Forelimb muscle (tissue), 1 donor: ENCODE data around the gene NPAT. TPM values are rescaled to one million over a fixed set of nuclear protein-coding genes. Genes with fewer than 3 reads are reported as not detected.
"Not testable (repeated sequence)": the region's sequence is repeated elsewhere in the genome, so short reads cannot be mapped to it uniquely, and the experiment has no call there.

Experiments
- DNase-seq: peaks from one replicate; pipeline ENCODE4 v3.0.0-alpha.2; 2013; ENCODE audit warnings: low read depth
- polyA plus RNA-seq: library from polyadenylated mRNA; unstranded; fragments of 120-200 nt; gene quantifications from one replicate; pipeline ENCODE4 v1.2.1, GENCODE V29; 2013; ENCODE audit not compliant: insufficient read length

NPAT gene
- polyA plus RNA-seq, 1 donor: 7.7 TPM

DNA sequence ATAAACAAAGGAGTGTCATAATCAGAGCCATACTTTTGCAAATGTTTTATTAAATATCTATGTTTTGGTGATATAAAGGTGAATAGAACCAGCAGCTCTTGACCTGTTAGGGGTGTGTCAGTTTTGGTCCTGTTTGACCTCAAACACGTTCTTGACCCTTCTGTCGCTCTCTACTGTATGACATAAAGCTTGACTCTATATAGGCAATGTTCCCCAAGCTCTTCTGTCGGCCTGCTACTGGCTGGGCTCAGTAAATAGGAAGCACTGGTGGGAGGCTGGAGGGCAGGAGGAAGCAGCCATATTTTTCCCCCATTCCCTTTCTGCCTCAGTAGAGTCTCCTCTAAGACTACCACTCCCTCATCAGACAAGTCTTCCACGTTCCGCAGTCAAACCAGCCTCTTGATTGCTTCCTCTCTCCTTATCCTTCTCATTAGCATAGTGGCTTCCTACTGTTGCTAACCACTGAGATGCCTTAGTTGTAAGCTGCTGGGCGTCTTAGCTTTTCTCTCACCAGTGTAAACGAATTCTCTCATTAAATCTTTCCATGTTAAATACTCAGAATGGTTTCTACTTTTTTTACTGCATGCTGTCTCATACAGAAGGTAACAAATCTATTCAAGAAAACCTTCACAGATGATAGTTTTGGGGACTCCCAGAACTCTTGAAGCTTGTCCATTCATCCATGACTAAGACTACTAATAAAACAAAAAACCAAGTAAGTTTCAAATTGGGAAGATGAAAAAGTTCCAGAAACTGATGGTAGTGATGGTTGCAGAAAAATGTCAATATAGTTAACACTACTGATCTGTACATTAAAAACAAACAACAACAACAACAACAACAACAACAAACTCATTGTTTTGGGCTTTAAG lies 3.3 kb downstream of the NPAT start:
- no peak for DNase-seq

DNA sequence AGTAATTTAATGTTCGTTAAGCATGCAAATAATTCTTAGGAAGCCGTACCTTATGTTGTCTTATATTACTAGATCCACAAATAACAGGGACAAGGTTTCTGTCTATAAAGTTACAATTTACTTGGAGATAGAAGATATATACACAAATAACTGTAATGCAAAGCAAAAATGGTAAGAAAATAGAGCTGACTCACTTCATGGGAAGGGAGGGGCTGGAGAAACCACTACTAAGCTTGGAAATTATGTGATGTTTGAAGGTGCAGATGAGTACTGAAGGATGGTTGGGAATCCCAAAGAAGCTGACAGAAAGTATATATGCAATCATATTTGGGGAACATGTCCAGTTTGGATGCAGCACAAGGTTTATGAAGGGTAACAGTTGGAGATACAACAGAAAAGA lies 4.0 kb downstream of the NPAT start:
- no peak for DNase-seq

DNA sequence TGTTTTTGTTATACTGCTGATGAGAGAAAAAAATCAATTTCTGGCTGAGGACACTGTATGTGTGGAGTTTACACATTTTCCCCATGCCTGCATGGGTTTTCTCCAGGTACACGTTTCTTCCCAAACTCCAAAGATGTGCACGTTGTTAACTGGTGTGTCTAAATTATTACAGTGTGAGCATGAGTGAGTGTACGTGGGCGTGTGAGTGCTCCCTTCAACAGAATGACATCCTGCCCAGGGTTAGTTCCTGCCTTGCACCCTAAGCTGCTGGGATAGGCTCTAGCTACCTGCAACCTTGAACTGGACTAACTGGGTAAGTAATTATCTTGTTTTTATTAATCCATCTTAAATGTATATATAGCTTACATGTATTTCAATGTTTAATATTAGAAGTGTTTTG lies 5.5 kb downstream of the NPAT start:
- no peak for DNase-seq

DNA sequence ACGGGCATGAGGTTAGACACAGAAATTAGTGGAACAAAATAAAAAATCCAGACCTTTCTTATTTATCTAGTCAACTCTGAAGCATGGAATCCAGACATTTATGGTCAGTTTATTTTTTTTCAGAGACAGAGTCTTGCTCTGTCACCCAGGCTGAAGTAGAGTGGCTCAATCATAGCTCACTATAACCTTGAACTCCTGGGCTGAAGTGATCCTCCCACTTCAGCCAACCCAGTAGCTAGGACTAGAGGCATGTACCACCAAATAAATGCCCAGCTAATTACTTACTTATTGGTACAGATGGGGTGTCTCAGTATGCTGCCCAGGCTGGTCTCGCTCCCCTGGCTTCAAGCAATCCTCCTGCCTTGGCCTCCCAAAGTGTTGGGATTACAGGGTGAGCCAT lies 8.7 kb downstream of the NPAT start:
- no peak for DNase-seq

DNA sequence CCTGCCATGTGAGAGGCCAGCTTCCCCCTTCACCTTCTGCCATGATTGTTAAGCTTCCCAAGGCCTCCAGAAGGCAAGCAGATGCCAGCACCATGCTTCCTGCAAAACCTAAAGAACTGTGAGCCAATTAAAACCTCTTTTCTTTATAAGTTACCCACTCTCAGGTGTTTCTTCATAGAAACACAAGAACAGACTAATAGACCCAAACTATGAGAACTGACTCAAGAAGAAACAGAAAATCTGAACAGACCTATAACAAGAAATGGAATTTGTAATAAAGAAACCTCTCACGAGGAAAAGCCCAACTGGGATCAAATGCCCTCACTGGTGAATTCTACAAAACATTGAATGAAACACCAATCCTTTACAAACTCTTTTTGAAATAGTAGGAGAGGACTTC lies 12.0 kb downstream of the NPAT start:
- DNase-seq: no peak

DNA sequence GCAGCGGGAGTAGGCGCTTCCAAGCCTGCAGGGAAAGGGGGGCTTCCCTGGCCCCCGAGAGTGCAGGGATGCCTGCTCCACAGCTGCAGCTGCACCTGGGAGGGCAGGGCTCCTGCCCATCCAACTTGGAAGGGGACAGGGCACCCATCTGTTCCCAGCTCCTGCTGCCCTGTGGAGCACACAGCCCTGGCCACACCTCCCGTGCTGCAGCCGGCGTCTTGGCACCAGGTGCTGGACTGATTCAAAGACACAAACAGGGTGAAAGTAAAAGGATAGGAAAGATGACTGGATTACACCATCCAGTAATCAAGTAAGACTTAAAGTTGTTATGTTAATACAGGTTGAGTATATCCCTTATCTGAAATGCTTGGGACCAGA lies 14.8 kb downstream of the NPAT start:
- DNase-seq: no peak

DNA sequence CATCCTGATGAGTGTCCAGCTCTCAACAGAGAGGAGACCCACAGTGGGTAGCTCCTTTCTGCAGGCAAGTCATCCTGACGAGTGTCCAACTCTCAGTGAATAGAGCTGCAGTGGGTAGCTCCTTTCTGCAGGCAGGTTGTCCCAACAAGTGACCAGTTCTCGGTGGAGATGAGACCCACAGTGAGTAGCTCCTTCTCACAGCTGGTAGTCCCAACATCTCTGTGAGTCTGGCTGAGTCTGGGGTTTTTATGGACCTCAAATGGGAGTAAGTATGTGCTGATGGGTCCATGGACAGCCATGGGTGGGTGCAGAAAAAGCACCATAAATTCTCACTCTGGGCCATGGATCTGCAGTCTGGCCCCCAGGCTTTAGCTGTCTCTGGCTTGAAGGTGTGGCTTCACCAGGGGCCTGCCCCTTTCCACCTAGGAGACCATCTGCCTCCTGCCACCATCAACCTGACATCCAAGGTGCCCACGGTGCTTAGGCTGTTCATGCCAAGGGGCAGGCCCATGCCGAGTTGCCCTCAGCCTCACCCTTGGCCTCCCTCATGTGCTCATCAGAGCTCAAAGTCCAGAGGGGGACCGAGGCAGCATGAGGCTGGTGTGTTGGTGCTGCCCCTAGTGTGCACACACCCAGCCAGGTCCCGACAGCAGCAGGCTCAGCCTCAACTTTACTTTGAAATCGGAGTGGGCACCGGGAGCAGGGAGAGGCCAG lies 15.3 kb downstream of the NPAT start:
- no peak for DNase-seq

DNA sequence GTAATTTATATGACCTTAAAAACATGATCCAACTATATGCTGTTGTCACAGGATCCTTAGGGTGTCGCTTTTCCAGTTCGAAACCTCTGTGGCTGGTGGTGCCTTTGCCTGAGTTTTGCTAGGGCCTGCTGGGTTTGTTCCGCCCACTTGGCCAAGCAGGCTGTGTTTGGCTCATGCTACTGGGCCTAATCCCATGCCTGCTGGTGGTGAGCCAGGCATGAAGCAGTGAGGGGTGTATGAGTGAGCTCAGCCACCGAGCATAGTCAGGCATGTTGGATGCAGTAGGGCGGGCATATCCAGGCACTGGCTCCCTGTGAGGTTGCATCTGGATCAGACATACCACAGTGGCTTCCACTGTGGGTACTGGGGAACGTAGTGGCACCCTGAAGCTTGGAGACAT lies 16.3 kb downstream of the NPAT start:
- DNase-seq: no peak

DNA sequence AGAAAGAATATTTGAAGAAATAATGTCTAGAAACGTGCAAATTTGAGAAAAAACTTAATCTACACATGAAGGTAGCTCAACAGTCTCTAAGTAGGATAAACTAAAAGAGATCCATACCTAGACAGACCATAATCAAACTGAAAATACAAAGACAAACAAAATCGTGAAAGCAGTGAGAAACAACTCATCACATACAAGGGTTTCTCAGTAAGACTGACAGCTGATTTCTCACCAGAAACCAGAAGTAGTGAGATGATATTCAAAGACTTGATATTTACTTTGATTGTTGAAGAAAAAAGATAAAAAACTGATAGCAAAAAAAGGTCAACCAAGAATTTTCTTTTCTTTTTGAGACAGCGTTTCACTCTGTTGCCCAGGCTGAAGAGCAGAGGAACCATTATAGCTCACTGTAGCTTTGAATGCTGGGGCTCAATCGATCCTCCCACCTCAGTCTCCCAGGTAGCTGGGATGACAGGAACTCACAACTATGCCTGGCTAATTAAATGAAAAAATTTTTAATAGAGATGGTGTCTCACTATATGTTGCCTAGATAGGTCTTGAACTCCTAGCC lies 17.4 kb downstream of the NPAT start:
- DNase-seq: no peak

DNA sequence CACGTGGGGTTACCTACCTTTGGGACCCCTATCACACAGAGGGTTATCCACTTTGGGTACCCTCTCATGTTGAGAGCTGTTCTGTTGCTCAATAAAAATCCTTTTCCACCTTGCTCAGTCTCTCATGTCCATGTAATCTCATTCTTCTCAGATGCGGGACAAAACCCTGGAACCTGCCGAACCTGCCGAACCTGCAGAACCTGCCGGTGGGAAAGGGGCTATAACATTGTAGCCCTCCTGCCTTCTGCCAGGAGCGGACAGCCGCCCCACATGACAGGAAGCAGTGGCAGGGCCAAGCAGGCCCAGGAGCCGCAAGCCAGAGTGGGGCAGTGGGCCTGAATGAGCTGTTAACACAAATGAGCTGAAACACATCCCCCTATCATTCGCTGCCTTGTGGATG lies 18.1 kb downstream of the NPAT start:
- DNase-seq: no peak

DNA sequence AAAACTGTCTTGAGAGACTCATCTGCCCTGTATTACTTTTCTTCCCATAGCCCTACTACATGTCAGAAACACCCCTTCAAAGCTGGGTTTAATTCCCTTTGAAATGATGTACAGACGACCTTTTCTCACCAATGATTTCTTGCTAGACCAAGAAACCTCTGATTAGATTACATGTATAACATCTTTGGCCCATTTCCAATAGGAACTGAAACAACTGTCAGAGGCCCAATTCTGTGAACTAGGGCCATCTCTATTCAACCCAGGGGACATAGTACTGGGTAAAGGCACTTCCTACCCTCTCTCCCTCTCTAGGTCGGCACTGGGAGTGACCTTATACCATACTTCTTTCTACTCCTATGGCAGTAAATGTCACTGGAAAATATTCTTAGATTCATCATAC lies 19.4 kb downstream of the NPAT start:
- DNase-seq: no peak

DNA sequence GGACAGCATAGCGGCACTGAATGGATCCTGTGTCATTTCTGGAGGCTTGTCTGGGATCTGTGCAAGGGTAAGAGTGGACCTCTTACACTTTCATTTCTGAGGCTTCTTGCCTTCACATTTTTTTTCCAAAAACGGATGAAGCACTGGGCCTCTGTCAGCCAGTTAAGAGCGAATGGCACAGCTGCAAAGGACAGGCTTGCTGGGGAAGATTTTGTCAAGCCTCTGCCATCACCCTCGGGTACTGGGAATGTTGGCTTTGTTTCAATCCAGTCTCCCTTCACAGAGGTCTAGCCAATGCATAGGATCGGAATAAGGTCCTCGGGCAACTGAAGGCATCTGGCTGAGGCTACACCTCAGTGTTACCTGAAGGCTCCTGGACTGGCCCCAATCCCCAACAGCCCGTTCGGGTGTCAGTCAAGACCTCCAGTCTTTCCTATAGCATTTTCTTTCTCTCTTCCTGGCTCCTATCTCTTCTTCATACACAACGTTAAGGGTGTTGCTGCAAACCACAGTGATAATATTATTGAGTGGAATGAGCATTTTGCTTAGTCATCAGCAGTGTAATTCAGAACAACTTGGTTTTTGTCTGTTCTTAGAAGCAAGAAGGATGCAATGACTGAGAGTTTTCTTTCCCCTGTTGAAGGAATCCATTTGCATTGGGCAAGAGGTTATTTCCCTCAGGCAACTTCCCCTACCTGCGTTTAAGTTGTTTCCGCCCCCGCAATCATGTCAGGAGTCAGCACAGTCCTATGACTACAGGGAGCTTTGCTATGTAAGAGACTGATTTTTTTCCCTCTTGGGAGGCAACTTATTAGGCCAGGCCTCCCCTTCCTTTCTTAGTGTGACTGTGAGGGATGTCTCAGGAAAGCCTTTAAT lies 22.8 kb downstream of the NPAT start:
- DNase-seq: no peak

DNA sequence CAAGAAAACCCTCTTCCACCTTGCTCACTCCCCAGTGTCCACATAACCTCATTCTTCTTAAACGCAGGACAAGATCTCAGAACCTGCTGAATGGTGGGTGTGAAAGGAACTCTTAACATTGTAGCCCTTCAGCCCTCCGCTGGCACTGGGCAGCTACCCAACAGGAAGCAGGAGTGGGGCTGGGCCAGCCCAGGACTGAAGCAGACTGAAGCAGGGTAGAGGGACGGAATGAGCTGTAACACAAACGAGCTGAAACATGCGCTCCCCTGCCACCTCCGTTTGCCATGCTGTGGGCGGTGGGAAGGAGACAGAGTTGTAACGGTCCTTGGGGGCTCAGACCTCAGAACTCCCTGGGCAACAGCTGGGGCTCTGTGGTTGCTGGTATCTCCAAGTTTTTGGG lies 23.6 kb downstream of the NPAT start:
- no peak for DNase-seq

DNA sequence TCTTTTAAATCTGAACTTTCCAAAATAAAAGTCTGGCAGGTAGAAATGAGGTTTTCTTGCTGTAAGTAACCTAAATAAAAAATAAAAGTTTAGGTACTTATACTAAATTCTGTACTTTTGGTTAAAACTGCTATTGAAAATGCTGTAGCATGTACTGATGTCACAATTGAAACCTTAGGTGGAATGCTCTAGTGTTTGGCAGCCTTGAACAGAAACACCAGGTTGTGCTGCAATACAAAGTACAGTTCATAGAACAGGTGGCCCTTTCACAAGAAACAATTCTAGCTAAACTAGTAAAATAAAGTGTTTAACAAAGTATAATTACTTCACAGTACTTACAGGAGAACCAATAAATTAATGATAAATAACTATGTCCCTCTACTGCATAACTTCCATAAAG lies 25.1 kb downstream of the NPAT start:
- no peak for DNase-seq

DNA sequence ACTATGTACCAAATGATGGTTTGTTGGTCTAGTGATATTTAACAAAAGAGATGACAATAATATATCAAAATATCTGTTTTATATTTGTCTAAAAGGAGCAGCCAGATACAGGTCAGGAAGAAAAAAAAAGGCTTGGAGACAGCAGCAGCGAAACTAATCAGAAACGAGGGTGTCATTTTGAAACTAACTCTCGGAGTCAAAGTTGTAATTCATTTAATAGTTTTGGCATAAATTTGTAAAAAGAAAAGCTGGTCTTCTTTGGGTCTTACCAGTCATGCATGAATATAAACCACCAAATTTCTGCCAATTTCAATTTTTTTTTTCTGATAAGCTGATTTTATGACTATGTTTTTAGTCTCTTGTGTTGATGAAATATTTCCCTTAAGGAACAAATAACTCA lies 25.5 kb downstream of the NPAT start:
- no peak for DNase-seq

DNA sequence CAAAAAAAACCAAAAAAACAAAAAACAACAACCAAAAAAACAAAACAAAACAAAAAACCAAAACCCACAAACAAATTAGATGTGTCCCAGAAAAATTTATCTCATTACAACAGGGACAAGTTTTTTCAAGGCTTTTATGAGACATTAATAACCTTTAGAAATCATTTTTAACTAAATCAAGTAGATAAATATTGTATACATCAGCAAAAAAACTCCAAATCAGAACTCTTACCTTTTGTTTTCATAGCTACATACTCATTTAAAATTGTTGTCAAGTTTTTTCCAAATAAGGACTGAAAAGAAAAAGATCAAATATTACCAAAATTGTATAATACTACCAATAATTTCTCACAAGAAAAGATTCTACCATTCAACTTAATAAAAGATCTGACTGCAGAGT lies 28.7 kb downstream of the NPAT start:
- DNase-seq: no peak

DNA sequence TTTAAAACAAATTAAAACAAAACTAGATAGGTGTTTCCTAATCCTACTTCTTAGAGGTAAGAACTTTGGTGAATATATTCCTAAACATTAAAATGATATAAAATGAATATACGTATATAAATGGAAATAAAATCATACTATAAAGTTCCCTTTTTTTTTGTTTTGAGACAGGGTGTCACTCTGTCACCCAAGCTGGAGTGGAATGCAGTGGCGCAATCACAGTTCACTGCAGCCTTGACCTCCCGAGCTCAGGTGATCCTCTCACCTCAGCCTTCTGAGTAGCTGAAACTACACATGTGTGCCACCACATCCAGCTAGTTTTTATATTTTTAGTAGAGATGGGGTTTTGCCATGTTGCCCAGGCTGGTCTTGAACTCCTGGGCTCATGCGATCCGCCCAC lies 44.9 kb downstream of the NPAT start:
- no peak for DNase-seq

DNA sequence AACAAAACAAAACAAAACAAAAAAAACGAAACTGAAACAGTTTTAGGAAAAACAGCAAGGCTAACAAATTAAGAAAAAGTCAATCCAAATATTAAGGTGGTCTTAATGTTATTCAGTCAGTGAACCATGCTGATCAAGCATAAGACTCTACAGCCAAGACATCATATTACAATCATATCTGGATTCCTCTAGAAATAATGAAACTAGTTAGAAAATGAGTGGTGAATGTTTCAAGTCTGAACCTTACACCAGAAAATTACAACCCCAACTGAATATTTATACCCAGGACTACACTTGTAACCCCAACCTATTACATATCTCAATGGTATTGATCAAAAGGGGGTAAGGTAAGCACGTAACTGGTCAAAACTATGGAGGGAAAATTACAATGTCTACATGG lies 52.3 kb downstream of the NPAT start:
- no peak for DNase-seq

DNA sequence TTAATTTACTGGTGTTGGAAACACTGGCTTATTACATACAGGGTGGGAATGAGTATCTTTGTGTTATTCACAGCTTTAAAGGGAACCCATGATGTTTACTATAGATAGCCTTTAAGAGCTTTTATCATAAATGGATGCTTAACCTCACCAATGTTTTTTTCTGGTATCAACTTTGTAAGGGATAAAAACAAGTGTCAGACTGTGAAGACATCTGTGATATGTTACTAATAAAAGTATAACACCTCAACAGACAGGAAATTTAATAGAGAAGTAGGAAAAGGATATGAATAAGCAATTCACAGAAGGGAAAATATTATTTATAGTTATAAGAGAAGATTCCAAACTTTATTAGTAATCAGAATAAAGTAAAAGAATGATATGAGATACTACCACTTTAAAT lies 54.8 kb downstream of the NPAT start:
- DNase-seq: no peak

DNA sequence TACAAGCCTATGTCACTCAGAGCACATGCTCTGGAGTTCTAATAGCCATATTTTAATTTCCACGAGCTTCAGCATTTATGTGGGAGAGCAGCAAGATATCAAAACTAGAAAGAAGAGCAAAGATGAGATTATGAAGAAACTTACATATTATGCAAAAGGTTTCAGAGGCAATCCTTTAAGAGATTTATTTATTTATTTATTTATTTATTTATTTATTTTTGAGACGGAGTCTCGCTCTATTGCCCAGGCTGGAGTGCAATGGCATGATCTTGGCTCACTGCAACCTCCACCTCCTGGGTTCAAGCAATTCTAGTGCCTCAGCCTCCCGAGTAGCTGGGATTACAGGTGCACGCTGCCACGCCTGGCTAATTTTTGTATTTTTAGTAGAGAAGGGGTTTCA lies 59.6 kb downstream of the NPAT start:
- not testable (repeated sequence) for DNase-seq

DNA sequence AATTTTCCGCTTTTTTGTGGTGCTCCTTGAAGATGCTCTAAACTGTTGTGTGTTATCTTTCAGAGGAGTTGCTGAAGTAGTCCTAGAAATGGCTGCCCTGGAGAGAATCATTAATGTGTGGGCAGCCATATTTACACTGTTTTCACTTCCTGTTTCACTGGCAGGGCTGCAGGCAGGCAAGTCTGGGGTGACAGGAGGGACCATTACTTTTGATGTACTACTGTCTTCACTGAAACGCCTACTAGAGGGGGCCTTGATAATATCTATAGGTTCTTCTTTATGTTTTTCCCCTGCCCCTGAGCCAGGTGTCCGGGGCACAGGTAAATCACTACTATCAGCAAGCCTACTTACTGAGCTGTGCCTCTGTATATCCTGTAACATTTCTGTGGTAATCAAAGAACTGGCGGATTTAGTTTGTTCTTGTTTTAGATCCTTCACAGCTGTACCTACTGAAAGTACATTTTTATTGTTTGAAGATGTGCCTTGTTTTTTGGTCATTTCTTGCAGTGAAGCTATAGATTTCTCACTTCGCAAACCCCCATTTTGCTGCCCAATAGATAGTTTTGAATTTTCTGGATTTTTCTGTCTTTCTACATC lies 61.4 kb downstream of the NPAT start:
- DNase-seq: no peak

DNA sequence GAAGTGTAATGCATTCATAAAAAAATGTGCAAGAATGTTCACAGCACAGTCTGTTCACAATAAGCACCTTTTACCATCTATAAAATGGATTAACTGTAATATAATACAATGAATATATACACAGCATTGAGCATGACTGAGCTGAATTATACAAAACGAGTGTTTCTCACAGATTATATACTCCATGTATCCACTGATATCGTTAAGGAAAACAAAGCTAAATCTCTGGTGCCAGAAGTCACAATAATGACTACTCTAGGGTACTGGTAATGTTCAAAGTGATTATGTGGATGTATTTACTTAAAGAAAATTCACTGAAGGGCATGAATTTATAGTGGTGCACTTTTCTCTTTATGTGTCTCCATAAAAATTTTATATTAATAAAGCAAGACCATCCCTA lies 67.8 kb downstream of the NPAT start:
- no peak for DNase-seq
